H1 (cell line): ENCODE results near the gene SYT14. TPM values are rescaled to one million over a fixed set of nuclear protein-coding genes. Genes with fewer than 3 reads are reported as not detected.

Experiments
- CTCF ChIA-PET: fragments of 300-600 bp; sonication (Branson Sonifier 250); formaldehyde crosslinking; loops from one replicate; lab custom pipeline; 2021; ENCODE audit not compliant: partially characterized antibody; lab: Charles Lee
- POLR2A ChIA-PET: fragments of 300-600 bp; sonication (Branson Sonifier 250); formaldehyde crosslinking; loops from one replicate; lab custom pipeline; 2021; ENCODE audit warnings: inconsistent platforms; ENCODE audit not compliant: partially characterized antibody; lab: Charles Lee
- DNase-seq, 2 experiments: peaks; one replicate each; pipeline versions ENCODE4 v3.0.0 to v3.0.0-alpha.2; 2010 to 2022; ENCODE audit warnings: low spot score in 2 of 2, low read depth in 1 of 2, mixed read lengths in 1 of 2
- FAIRE-seq: peaks from 2 replicates; lab custom pipeline; 2011; peaks lifted over from hg19 to GRCh38; lab: Jason Lieb, UNC
- H2AFZ ChIP-seq: 2 replicates; pipeline ENCODE4 v1.8.1; 2012; ENCODE audit warnings: low read length, inconsistent platforms
- H2AK5ac ChIP-seq: 2 replicates; pipeline ENCODE4 v1.6.1; 2013; ENCODE audit warnings: low read depth, low read length
- H2BK120ac ChIP-seq: replicated peaks from 2 replicates; pipeline ENCODE3; 2013; ENCODE audit warnings: low read depth, low read length, inconsistent platforms
- H2BK12ac ChIP-seq: 2 replicates; pipeline ENCODE4 v1.6.1; 2013; ENCODE audit warnings: low read depth, low read length
- H2BK15ac ChIP-seq: 2 replicates; pipeline ENCODE4 v1.6.1; 2013; ENCODE audit warnings: low read length
- H2BK20ac ChIP-seq: 2 replicates; pipeline ENCODE4 v1.6.1; 2013; ENCODE audit warnings: low read length
- H2BK5ac ChIP-seq: 2 replicates; pipeline ENCODE4 v1.6.1; 2013; ENCODE audit warnings: low read depth, low read length
- H3K14ac ChIP-seq: 2 replicates; pipeline ENCODE4 v1.6.1; 2013; ENCODE audit warnings: inconsistent platforms; ENCODE audit not compliant: insufficient read length
- H3K18ac ChIP-seq: 2 replicates; pipeline ENCODE4 v1.6.1; 2013; ENCODE audit warnings: low read length; ENCODE audit errors: extremely low read depth
- H3K23ac ChIP-seq: 2 replicates; pipeline ENCODE4 v1.6.1; 2013; ENCODE audit warnings: inconsistent platforms; ENCODE audit not compliant: insufficient read length
- H3K23me2 ChIP-seq: 2 replicates; pipeline ENCODE4 v1.6.1; 2013; ENCODE audit warnings: low read depth, low read length
- H3K27ac ChIP-seq: 2 replicates; pipeline ENCODE4 v1.6.1; 2011; ENCODE audit warnings: low read depth, low read length, inconsistent platforms
- H3K27me3 ChIP-seq, 4 experiments: replicated peaks in 1 of 4; 1 replicate in 1 of 4; 2 replicates in 3 of 4; pipeline versions ENCODE4 v1.6.1 to v1.8.1; 2011 to 2013; ENCODE audit warnings: low read length in 3 of 4, mild to moderate bottlenecking in 3 of 4, inconsistent platforms in 2 of 4, mixed read lengths in 2 of 4, moderate library complexity in 1 of 4; ENCODE audit not compliant: control insufficient read depth in 3 of 4, insufficient read depth in 3 of 4; ENCODE audit errors: extremely low read depth in 1 of 4
- H3K36me3 ChIP-seq, 4 experiments: 2 replicates each; pipeline versions ENCODE4 v1.6.1 to v1.8.1; 2011 to 2013; ENCODE audit warnings: mild to moderate bottlenecking in 4 of 4, low read length in 3 of 4, moderate library complexity in 2 of 4, control low read depth in 1 of 4, inconsistent platforms in 1 of 4; ENCODE audit not compliant: insufficient read depth in 4 of 4, control insufficient read depth in 2 of 4
- H3K4ac ChIP-seq: replicated peaks from 2 replicates; pipeline ENCODE3; 2013; ENCODE audit warnings: low read length, low read depth, mixed read lengths, inconsistent platforms; ENCODE audit not compliant: insufficient read length
- H3K4me1 ChIP-seq, 4 experiments: replicated peaks in 1 of 4; 1 replicate in 1 of 4; 2 replicates in 3 of 4; pipeline versions ENCODE4 v1.6.1 to v1.8.1; 2011 to 2013; ENCODE audit warnings: low read length in 3 of 4, inconsistent platforms in 2 of 4, mixed read lengths in 1 of 4; ENCODE audit not compliant: insufficient read depth in 4 of 4, control insufficient read depth in 3 of 4
- H3K4me2 ChIP-seq, 2 experiments: 2 replicates each; pipeline versions ENCODE4 v1.6.1 to v1.8.1; 2011 to 2013; ENCODE audit warnings: low read depth in 2 of 2, low read length in 2 of 2, control low read depth in 1 of 2, inconsistent platforms in 1 of 2, mild to moderate bottlenecking in 1 of 2; ENCODE audit not compliant: insufficient read depth in 1 of 2
- H3K4me3 ChIP-seq, 4 experiments: fragments of 200-600, 300-600 bp in 1 of 4; sonication (generic), shearing (Covaris generic), sonication (Bioruptor Twin) in 1 of 4; 2 replicates each; pipeline versions ENCODE4 v1.5.1 to v1.8.1; 2011 to 2016; ENCODE audit warnings: low read length in 4 of 4, low read depth in 3 of 4, control low read depth in 2 of 4, inconsistent platforms in 2 of 4, mild to moderate bottlenecking in 2 of 4, mixed read lengths in 1 of 4, moderate library complexity in 1 of 4; ENCODE audit not compliant: insufficient read depth in 2 of 4; ENCODE audit errors: extremely low read depth in 1 of 4
- H3K56ac ChIP-seq: replicated peaks from 2 replicates; pipeline ENCODE3; 2013; ENCODE audit warnings: low read depth, mild to moderate bottlenecking, mixed read lengths, low read length, inconsistent platforms; ENCODE audit not compliant: insufficient read length
- H3K79me1 ChIP-seq: 2 replicates; pipeline ENCODE4 v1.6.1; 2013; ENCODE audit warnings: low read depth, low read length, control low read depth
- H3K79me2 ChIP-seq, 2 experiments: 2 replicates each; pipeline versions ENCODE4 v1.6.1 to v1.8.1; 2012 to 2013; ENCODE audit warnings: low read length in 2 of 2, mild to moderate bottlenecking in 2 of 2, inconsistent platforms in 1 of 2; ENCODE audit not compliant: insufficient read depth in 2 of 2, control insufficient read depth in 1 of 2
- H3K9ac ChIP-seq, 4 experiments: replicated peaks in 1 of 4; 1 replicate in 1 of 4; 2 replicates in 3 of 4; pipeline versions ENCODE4 v1.6.1 to v1.8.1; 2011 to 2013; ENCODE audit warnings: low read depth in 3 of 4, low read length in 3 of 4, control low read depth in 2 of 4, mild to moderate bottlenecking in 2 of 4, moderate library complexity in 2 of 4, inconsistent platforms in 1 of 4; ENCODE audit errors: extremely low read depth in 1 of 4
- H3K9me3 ChIP-seq, 2 experiments: 2 replicates each; pipeline versions ENCODE4 v1.6.1 to v1.8.1; 2012 to 2013; ENCODE audit warnings: mild to moderate bottlenecking in 2 of 2, moderate library complexity in 2 of 2, control low read depth in 1 of 2, inconsistent platforms in 1 of 2, low read depth in 1 of 2, low read length in 1 of 2, mixed read lengths in 1 of 2; ENCODE audit not compliant: insufficient read depth in 2 of 2
- H4K20me1 ChIP-seq, 2 experiments: replicated peaks in 1 of 2; 2 replicates each; pipeline versions ENCODE3 to v1.8.1; 2011 to 2013; ENCODE audit warnings: inconsistent platforms in 2 of 2, low read length in 2 of 2, mild to moderate bottlenecking in 1 of 2; ENCODE audit not compliant: insufficient read depth in 2 of 2, control insufficient read depth in 1 of 2
- H4K5ac ChIP-seq: 2 replicates; pipeline ENCODE4 v1.6.1; 2013; ENCODE audit warnings: low read length, low read depth, mixed read lengths, inconsistent platforms; ENCODE audit not compliant: insufficient read length
- H4K8ac ChIP-seq: 2 replicates; pipeline ENCODE4 v1.8.0; 2013; ENCODE audit warnings: mild to moderate bottlenecking, moderate library complexity, low read length, inconsistent platforms; ENCODE audit not compliant: insufficient read depth; ENCODE audit errors: extremely low read depth
- H4K91ac ChIP-seq: replicated peaks from 2 replicates; pipeline ENCODE3; 2013; ENCODE audit warnings: low read length, mixed read lengths, inconsistent platforms; ENCODE audit not compliant: insufficient read length
- BRCA1 ChIP-seq: IDR thresholded peaks from 2 replicates; pipeline ENCODE4 v1.6.1; 2012; ENCODE audit warnings: low read depth, low read length, improper control_type of control experiment
- SP1 ChIP-seq: IDR thresholded peaks from 2 replicates; pipeline ENCODE4 v1.6.1; 2011; ENCODE audit warnings: low read depth, low read length
- SP4 ChIP-seq: IDR thresholded peaks from 2 replicates; pipeline ENCODE4 v1.6.1; 2012; ENCODE audit warnings: low read length, inconsistent platforms
- TAF7 ChIP-seq: optimal IDR thresholded peaks from 2 replicates; pipeline ENCODE3; 2011; ENCODE audit warnings: low read depth, mild to moderate bottlenecking, inconsistent platforms, low read length, moderate library complexity, borderline replicate concordance
- USF2 ChIP-seq: IDR thresholded peaks from 2 replicates; pipeline ENCODE4 v1.6.1; 2011; ENCODE audit warnings: low read length, improper control_type of control experiment
- YY1 ChIP-seq: IDR thresholded peaks from 2 replicates; pipeline ENCODE4 v1.6.1; 2011; ENCODE audit warnings: low read depth, mild to moderate bottlenecking, low read length
- WGBS, 2 experiments: shearing (Covaris generic) in 1 of 2; methylation state at CpG; one replicate each; pipeline versions ENCODE4 v1.1.6 to v1.1.7; 2013 to 2015; ENCODE audit warnings: low lambda C conversion rate in 2 of 2, mixed read lengths in 2 of 2, inconsistent platforms in 1 of 2, low coverage in 1 of 2, missing lambda C conversion rate in 1 of 2; ENCODE audit not compliant: insufficient replicate concordance in 2 of 2, insufficient coverage in 1 of 2, insufficient read length in 1 of 2; ENCODE audit errors: extremely low coverage in 1 of 2, missing lambda C conversion rate in 1 of 2; 5-methylcytosine and 5-hydroxymethylcytosine counted together
- polyA plus RNA-seq, 7 experiments: library from polyadenylated mRNA; depleted of rRNA in 3 of 7; stranded (reverse) in 5 of 7; unstranded in 2 of 7; fragments of >200 nt in 5 of 7; fragments of 200-250 nt in 2 of 7; gene quantifications; 1 replicate in 5 of 7; 2 replicates in 1 of 7; 4 replicates in 1 of 7; pipeline versions ENCODE4 v1.2.1 to v1.2.3, GENCODE V29; 2011 to 2013; ENCODE audit warnings: missing spikeins in 2 of 7, mixed read lengths in 2 of 7
- total RNA-seq: library from RNA; stranded (reverse); fragmentation: NEBNext Ultra II Directional; extraction: Animal tissue kit (Norgen Biotek cat#: 25700); gene quantifications from 2 replicates; pipeline ENCODE4 v1.2.1, GENCODE V29; 2021

The SYT14 gene
- total and polyA plus RNA-seq, 2 of the 8 experiments (the other 6 are each of a cell fraction or from before 2014, with no cell fraction given): 2.3 to 18.4 TPM

- H2BK15ac ChIP-seq: no peak overlapping the region
- H3K4me3 ChIP-seq: no peak overlapping the region
- H3K36me3 ChIP-seq: no peaks in the 10 kb centered on the region
- H3K14ac ChIP-seq: no peak overlapping the region
- TF ChIP-seq TAF7: no peak
- no peak for TF ChIP-seq SP1
- no peak for TF ChIP-seq USF2
- no peak for TF ChIP-seq YY1
- no peak for TF ChIP-seq BRCA1
- TF ChIP-seq SP4: no peak
- H3K27ac ChIP-seq: no peak overlapping the region
- no peak for DNase-seq
- H4K20me1 ChIP-seq: no peaks in the 10 kb centered on the region
- H3K23me2 ChIP-seq: no peaks in the 10 kb centered on the region
- no peak overlapping the region for H3K4ac ChIP-seq
- no peak overlapping the region for H2BK120ac ChIP-seq
- no peak overlapping the region for H3K56ac ChIP-seq
- H3K79me2 ChIP-seq: no peaks in the 10 kb centered on the region
- no peak overlapping the region for H4K5ac ChIP-seq
- no peak overlapping the region for H2BK20ac ChIP-seq
- no peak overlapping the region for H4K8ac ChIP-seq
- FAIRE-seq: no peak
- H2AK5ac ChIP-seq: no peak overlapping the region
- no peaks in the 10 kb centered on the region for H3K27me3 ChIP-seq
- H4K91ac ChIP-seq: no peak overlapping the region
- no peak overlapping the region for H2BK12ac ChIP-seq
- no peaks in the 10 kb centered on the region for H3K9me3 ChIP-seq
- no peak overlapping the region for H3K4me2 ChIP-seq
- no peaks in the 10 kb centered on the region for H3K79me1 ChIP-seq
- ChIA-PET POLR2A (no interaction called here), CTCF (no interaction called here)
- H2AFZ ChIP-seq: no peak overlapping the region
- H2BK5ac ChIP-seq: no peak overlapping the region
- H3K23ac ChIP-seq: no peak overlapping the region
- no peak overlapping the region for H3K18ac ChIP-seq
- 77% methylated on average over 1 of the region's 1 CpG; no CpG with 5 or more reads in 1 of the 2 experiments for WGBS, 2 experiments
- H3K9ac ChIP-seq: no peak overlapping the region
- peaks cover 0 to 2% (median 0%) of the 10 kb centered on the region in 4 experiments; a peak in 1 of 7 replicates for H3K4me1 ChIP-seq
Measured at GRCh38 chr1:210123383-210123782, 185.4 kb downstream of the SYT14 start.
